Measurements from ENCODE around the gene PIAS4.

PIAS4 gene

GRCh38 chr19:4007021-4007835 lies at the start of gene PIAS4:
Gene PIAS4, plus strand, starts transcription at chr19:4007736. Its CDS starts 25 bp downstream, at chr19:4007761.
- DNase-seq (ENCODE audit: low spot score): peak; percentile 98
- peak within 1 kb of the TSS; percentile 84 for H3K27ac ChIP-seq
- ChIA-PET CTCF (interaction anchor here (0.7 kb wide), 1 partner anchor 51 kb away, joined by 3 read pairs; no protein-coding TSS in a partner anchor), POLR2A (ENCODE audit: low non-redundant PET) (interaction anchor here (0.7 to 1.4 kb wide), 2 partner anchors 23 to 45 kb away, joined by 3 to 4 read pairs; no protein-coding TSS in a partner anchor)
- no peak for TF ChIP-seq CTCF (conservative IDR thresholded peaks at IDR 0.05; ENCODE audit: low read depth)

GRCh38 chr19:3958836-3959765 lies 48.4 kb upstream of the PIAS4 start:
- no peak overlapping the region for H3K27ac ChIP-seq
- CTCF ChIA-PET: no interaction called here
- POLR2A ChIA-PET (ENCODE audit: low non-redundant PET): no interaction called here

GRCh38 chr19:3959766-3960131 lies 47.8 kb upstream of the PIAS4 start:
- POLR2A ChIA-PET (ENCODE audit: low non-redundant PET): no interaction called here
- TF ChIP-seq CTCF (conservative IDR thresholded peaks at IDR 0.05; ENCODE audit: low read depth): no peak
- no peak overlapping the region for H3K27ac ChIP-seq
- CTCF ChIA-PET: no interaction called here
- no peak for DNase-seq (ENCODE audit: low spot score)

More at GRCh38 chr19:3958836-3959765, 48.4 kb upstream of the PIAS4 start:
- TF ChIP-seq CTCF (conservative IDR thresholded peaks at IDR 0.05; ENCODE audit: low read depth): no peak
- DNase-seq (ENCODE audit: low spot score): no peak

GRCh38 chr19:3961007-3961406 lies 46.5 kb upstream of the PIAS4 start:
- no peak for TF ChIP-seq CTCF (conservative IDR thresholded peaks at IDR 0.05; ENCODE audit: low read depth)
- DNase-seq (ENCODE audit: low spot score): no peak
- POLR2A ChIA-PET (ENCODE audit: low non-redundant PET): interaction anchor here (0.7 kb wide), 1 partner anchor 8 kb away, joined by 4 read pairs; no protein-coding TSS in a partner anchor
- CTCF ChIA-PET: no interaction called here
- no peak overlapping the region for H3K27ac ChIP-seq

GRCh38 chr19:3963458-3964255 lies 43.9 kb upstream of the PIAS4 start:
- ChIA-PET CTCF (no interaction called here), POLR2A (ENCODE audit: low non-redundant PET) (no interaction called here)
- TF ChIP-seq CTCF (conservative IDR thresholded peaks at IDR 0.05; ENCODE audit: low read depth): no peak
- H3K27ac ChIP-seq: no peak overlapping the region
- no peak for DNase-seq (ENCODE audit: low spot score)
